Measurements from ENCODE around the gene PKMYT1.

- TF ChIP-seq CTCF (conservative IDR thresholded peaks at IDR 0.05; ENCODE audit: low read depth, low read length), result no peak
- TF ChIP-seq POLR2A (IDR thresholded peaks at IDR 0.05; ENCODE audit: low read depth, low read length), result no peak
These were observed 34.7 kb upstream of the PKMYT1 start for GRCh38 chr16:3014971-3015370.
